Upper lobe of left lung (tissue), 6 donors: ENCODE measurements around the gene WDR26. TPM values are rescaled to one million over a fixed set of nuclear protein-coding genes. Genes with fewer than 3 reads are reported as not detected.
A peak's percentile ranks its signal among the peaks of the same experiment; 100 is the strongest.
"Not testable (repeated sequence)": the region's sequence is repeated elsewhere in the genome, so short reads cannot be mapped to it uniquely, and the experiment has no call there.

Experiments used
- ATAC-seq, 2 donors: fragments of 200-7000 bp; cut with Tn5 transposase; one replicate each; pipeline ENCODE4 v1.9.1; 2022; ENCODE audit warnings: mild to moderate bottlenecking in 2 of 2, moderate library complexity in 2 of 2; ENCODE audit not compliant: low FRiP score in 2 of 2
- DNase-seq, 2 donors: peaks; one replicate each; pipeline ENCODE4 v3.0.0-alpha.2; 2019 to 2020
- H3K27ac ChIP-seq, 4 donors: fragments of 200-600 bp; sonication (generic); one replicate each; pipeline ENCODE4 v1.5.1; 2016 to 2019
- H3K27me3 ChIP-seq, 4 donors: fragments of 200-600 bp; sonication (generic); one replicate each; pipeline ENCODE4 v1.5.1; 2017 to 2019
- H3K36me3 ChIP-seq, 4 donors: fragments of 200-600 bp; sonication (generic); one replicate each; pipeline ENCODE4 v1.5.1; 2016 to 2019
- H3K4me1 ChIP-seq, 4 donors: fragments of 200-600 bp; sonication (generic); one replicate each; pipeline ENCODE4 v1.5.1; 2018 to 2019
- H3K4me3 ChIP-seq, 4 donors: fragments of 200-600 bp; sonication (generic); one replicate each; pipeline ENCODE4 v1.5.1; 2017 to 2019; ENCODE audit warnings: mild to moderate bottlenecking in 2 of 4, moderate library complexity in 1 of 4
- H3K9me3 ChIP-seq, 4 donors: fragments of 200-600 bp; sonication (generic); one replicate each; pipeline ENCODE4 v1.5.1; 2018 to 2019
- CTCF ChIP-seq, 6 experiments: fragments of 450-650 bp in 4 of 6; fragments of 200-600 bp in 2 of 6; sonication (generic) in 2 of 6; IDR thresholded peaks; one replicate each; pipeline ENCODE4 v1.5.1; 2016 to 2019; ENCODE audit warnings: antibody characterized with exemption in 6 of 6
- EP300 ChIP-seq, 4 donors: sonication (generic); formaldehyde crosslinking; IDR thresholded peaks; one replicate each; pipeline ENCODE4 v1.5.1; 2017; ENCODE audit warnings: antibody characterized with exemption in 4 of 4, control low read depth in 2 of 4
- POLR2A ChIP-seq, 4 donors: fragments of 450-650 bp; IDR thresholded peaks; one replicate each; pipeline ENCODE4 v1.5.1; 2016 to 2017; ENCODE audit warnings: antibody characterized with exemption in 4 of 4, mild to moderate bottlenecking in 2 of 4
- POLR2AphosphoS5 ChIP-seq, 2 donors: sonication (generic); formaldehyde crosslinking; IDR thresholded peaks; one replicate each; pipeline ENCODE4 v1.5.1; 2017; ENCODE audit warnings: antibody characterized with exemption in 2 of 2
- WGBS, 2 donors: methylation state at CpG; one replicate each; pipeline ENCODE4 v1.1.5; 2017 to 2018; 5-methylcytosine and 5-hydroxymethylcytosine counted together
- total RNA-seq, 6 donors: library from RNA; depleted of rRNA in 4 of 6; stranded (reverse); fragments of >200 nt in 4 of 6; gene quantifications; one replicate each; pipeline versions ENCODE4 v1.1.0 to v1.2.1, GENCODE V29; 2016 to 2021
- donor health status: DM: no; HTN: no; CAD: no; lungs with moderate emphysema.
- donor health status: DM: no; HTN: yes; CAD: no; lungs with severe emphysema.

The WDR26 gene
- 100 to 1,000 TPM in 3 of 6 donors, 10 to 100 TPM in 3; 75.8 to 145 (median 91.2) TPM for total RNA-seq

DNA sequence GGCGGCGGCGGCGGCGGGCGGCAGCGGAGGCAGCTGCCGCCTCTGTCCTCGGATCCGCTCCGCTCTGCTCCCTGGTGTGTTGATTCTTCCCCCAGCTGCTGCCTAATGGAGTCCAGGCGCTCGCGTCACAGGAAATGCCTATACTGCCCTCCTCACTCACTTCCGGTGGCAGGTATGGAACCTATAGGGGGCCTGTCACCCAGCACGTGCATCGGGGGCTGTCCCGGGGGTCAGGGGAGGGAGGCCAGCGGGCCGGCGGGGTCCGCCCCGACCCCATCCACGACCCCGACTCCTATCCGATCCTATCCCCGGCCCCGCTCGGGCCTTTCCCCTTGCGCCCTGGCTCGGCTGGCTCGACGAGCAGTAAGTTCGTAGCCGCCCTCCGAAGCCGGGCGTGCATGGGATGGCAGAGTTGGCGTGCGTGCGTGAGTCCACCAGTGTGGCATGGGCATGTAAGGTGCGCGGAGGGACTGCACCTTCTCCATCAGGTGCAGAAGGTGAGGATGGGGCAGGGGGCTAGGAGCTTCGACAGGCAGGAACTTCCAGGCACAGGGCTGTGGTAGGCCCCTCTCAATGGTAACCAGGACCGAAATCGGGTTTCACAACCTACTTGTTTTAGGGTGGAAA lies at the start of gene WDR26:
Gene WDR26, minus strand, starts transcription at position 107 of the 627 bp plus-strand sequence.
- TF ChIP-seq POLR2A (IDR thresholded peaks at IDR 0.05), result peak in 3 of 4 donors; percentile 61 to 81 (median 62)
- peak in 1 of 4 donors; percentile 5 for TF ChIP-seq EP300 (IDR thresholded peaks at IDR 0.05)
- peak; percentile 64 to 91 for TF ChIP-seq POLR2AphosphoS5 (IDR thresholded peaks at IDR 0.05)
- peak in 3 of 6 experiments; percentile 22 to 43 (median 27) for TF ChIP-seq CTCF (IDR thresholded peaks at IDR 0.05)
- ATAC-seq (peak; percentile 89 to 90), DNase-seq (peak; percentile 89 to 91)
- peaks cover 35 to 38% (median 37%) of the 10 kb centered on the region in 4 donors for H3K4me1 ChIP-seq
- H3K36me3 ChIP-seq, result peaks cover 0 to 3% (median 3%) of the 10 kb centered on the region in 4 donors
- H3K4me3 ChIP-seq, result peak within 1 kb of the TSS; percentile 74 to 93 (median 84)
- H3K27ac ChIP-seq, result peak within 1 kb of the TSS; percentile 95 to 99 (median 98)
- no peaks in the 10 kb centered on the region for H3K27me3 ChIP-seq
- WGBS, 2 donors, result 0% methylated on average over 5 to 45 of the region's 46 CpGs
- no peaks in the 10 kb centered on the region for H3K9me3 ChIP-seq

- H3K36me3 ChIP-seq, H3K4me1 ChIP-seq, H3K27me3 ChIP-seq, H3K9me3 ChIP-seq, H3K4me3 ChIP-seq, H3K27ac ChIP-seq, ATAC-seq: not testable (repeated sequence)
- 67 to 77% methylated on average over 7 of the region's 7 CpGs for WGBS, 2 donors
- DNase-seq, result peak in 1 of 2 donors; percentile 38
These were observed 48.6 kb upstream of the WDR26 start for GRCh38 chr1:224483206-224483605.

GRCh38 chr1:224482619-224483018 lies 48.0 kb upstream of the WDR26 start:
- H3K27ac ChIP-seq, result no peak overlapping the region
- no peak for DNase-seq
- no peak for TF ChIP-seq POLR2A (IDR thresholded peaks at IDR 0.05)
- TF ChIP-seq CTCF (IDR thresholded peaks at IDR 0.05), result no peak
- no peak for TF ChIP-seq POLR2AphosphoS5 (IDR thresholded peaks at IDR 0.05)
- TF ChIP-seq EP300 (IDR thresholded peaks at IDR 0.05), result no peak
- 50 to 62% methylated on average over 2 to 4 of the region's 4 CpGs for WGBS, 2 donors
- no peaks in the 10 kb centered on the region for H3K36me3 ChIP-seq
- no peak overlapping the region for H3K4me3 ChIP-seq
- no peaks in the 10 kb centered on the region for H3K4me1 ChIP-seq
- H3K27me3 ChIP-seq, result no peaks in the 10 kb centered on the region
- ATAC-seq, result no peak
- H3K9me3 ChIP-seq, result no peaks in the 10 kb centered on the region

DNA sequence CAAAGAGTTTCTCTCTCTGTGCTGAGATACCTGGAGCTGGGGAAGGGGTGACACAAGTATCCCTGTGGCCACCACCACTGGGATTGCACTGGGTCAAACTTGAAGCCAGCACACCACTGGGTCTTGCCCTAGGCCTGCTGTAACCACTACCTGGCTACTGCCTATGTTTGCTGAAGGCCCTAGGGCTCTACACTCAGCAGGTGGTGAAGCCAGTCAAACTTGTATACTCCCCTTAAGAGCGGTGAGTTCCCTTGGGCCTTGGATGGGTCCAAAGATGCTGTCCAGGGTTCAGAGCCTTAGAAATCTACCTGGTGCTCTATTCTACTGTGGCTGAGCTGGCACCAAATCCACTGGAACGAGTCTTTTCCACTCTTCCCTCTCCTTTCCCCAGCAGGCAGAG lies 47.0 kb upstream of the WDR26 start:
- Histone ChIP-seq H3K36me3 (no peaks in the 10 kb centered on the region), H3K27ac (no peak overlapping the region), H3K4me3 (no peak overlapping the region), H3K27me3 (no peaks in the 10 kb centered on the region), H3K9me3 (no peaks in the 10 kb centered on the region), H3K4me1 (no peaks in the 10 kb centered on the region)
- 89 to 95% methylated on average over 1 to 2 of the region's 2 CpGs for WGBS, 2 donors
- DNase-seq (no peak), ATAC-seq (no peak)
- TF ChIP-seq EP300 (IDR thresholded peaks at IDR 0.05) (no peak), CTCF (IDR thresholded peaks at IDR 0.05) (no peak), POLR2A (IDR thresholded peaks at IDR 0.05) (no peak), POLR2AphosphoS5 (IDR thresholded peaks at IDR 0.05) (no peak)

DNA sequence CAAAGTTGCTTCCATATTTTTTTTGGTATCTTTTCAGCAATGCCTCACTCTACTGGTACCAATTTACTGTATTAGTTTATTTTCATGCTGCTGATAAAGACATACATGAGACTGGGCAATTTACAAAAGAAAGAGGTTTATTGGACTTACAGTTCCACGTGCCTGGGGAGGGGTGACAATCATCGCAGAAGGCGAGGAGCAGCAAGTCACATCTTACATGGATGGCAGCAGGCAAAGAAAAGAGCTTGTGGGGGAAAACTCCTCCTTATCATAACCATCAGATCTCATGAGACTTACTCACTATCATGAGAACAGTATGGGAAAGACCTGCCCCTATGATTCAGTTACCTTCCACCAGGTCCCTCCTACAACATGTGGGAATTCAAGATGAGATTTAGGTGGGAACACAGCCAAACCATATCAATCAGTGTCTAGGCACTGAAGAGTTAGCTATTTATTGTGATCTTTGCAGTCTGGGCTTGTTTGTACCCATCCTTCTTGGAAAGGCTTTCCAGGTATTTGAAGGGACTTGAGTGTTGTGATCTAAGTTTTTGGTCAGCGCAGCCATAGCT lies 46.4 kb upstream of the WDR26 start:
- not testable (repeated sequence) for ATAC-seq, H3K27me3 ChIP-seq, DNase-seq, H3K4me3 ChIP-seq, H3K36me3 ChIP-seq, H3K27ac ChIP-seq, H3K9me3 ChIP-seq, H3K4me1 ChIP-seq
- 99% methylated on average over 4 of the region's 4 CpGs for WGBS, 2 donors

- H3K4me1 ChIP-seq, ATAC-seq, H3K4me3 ChIP-seq, DNase-seq, H3K27me3 ChIP-seq, H3K27ac ChIP-seq, H3K36me3 ChIP-seq, H3K9me3 ChIP-seq: not testable (repeated sequence)
- WGBS, 2 donors, result 97 to 100% methylated on average over 1 to 3 of the region's 3 CpGs
These were observed 45.6 kb upstream of the WDR26 start for GRCh38 chr1:224480200-224480599.
